BJ (cell line): ENCODE measurements around the gene ADGRF5. TPM values are rescaled to one million over a fixed set of nuclear protein-coding genes. Genes with fewer than 3 reads are reported as not detected.

Experiments
- CTCF ChIA-PET: fragments of 350-600 bp; formaldehyde crosslinking; extraction: SDS; loops from one replicate; lab custom pipeline; 2021; ENCODE audit warnings: antibody characterized with exemption, inconsistent platforms; lab: Yijun Ruan, JAX
- POLR2A ChIA-PET: fragments of 300-600 bp; sonication (Branson Sonifier 250); formaldehyde crosslinking; extraction: SDS; loops from one replicate; lab custom pipeline; 2021; ENCODE audit warnings: antibody characterized with exemption; lab: Charles Lee
- DNase-seq: peaks from one replicate; pipeline ENCODE4 v3.0.0-alpha.2; 2011; ENCODE audit warnings: low read depth
- H3K27me3 ChIP-seq: 2 replicates; pipeline ENCODE4 v1.6.0; 2011; ENCODE audit warnings: low read length; ENCODE audit not compliant: control insufficient read depth, insufficient read depth
- H3K36me3 ChIP-seq: 2 replicates; pipeline ENCODE4 v1.5.1; 2011; ENCODE audit warnings: low read length; ENCODE audit not compliant: control insufficient read depth, insufficient read depth
- H3K4me3 ChIP-seq: 2 replicates; pipeline ENCODE4 v1.5.1; 2011; ENCODE audit warnings: low read depth, mild to moderate bottlenecking, control low read depth, low read length
- CTCF ChIP-seq: IDR thresholded peaks from 2 replicates; pipeline ENCODE4 v1.5.1; 2011; ENCODE audit warnings: low read depth, mild to moderate bottlenecking, control low read depth, inconsistent platforms, low read length, moderate library complexity; ENCODE audit not compliant: insufficient read depth
- polyA minus RNA-seq: library from RNA; depleted of rRNA, polyadenylated mRNA; stranded (reverse); fragments of >200 nt; gene quantifications from 2 replicates; pipeline ENCODE4 v1.2.3, GENCODE V29; 2011; rRNA and poly(A)+ RNA removed
- polyA plus RNA-seq: library from polyadenylated mRNA; depleted of rRNA; stranded (reverse); fragments of >200 nt; gene quantifications from 2 replicates; pipeline ENCODE4 v1.2.3, GENCODE V29; 2011; rRNA removed

ADGRF5 gene, protein sequence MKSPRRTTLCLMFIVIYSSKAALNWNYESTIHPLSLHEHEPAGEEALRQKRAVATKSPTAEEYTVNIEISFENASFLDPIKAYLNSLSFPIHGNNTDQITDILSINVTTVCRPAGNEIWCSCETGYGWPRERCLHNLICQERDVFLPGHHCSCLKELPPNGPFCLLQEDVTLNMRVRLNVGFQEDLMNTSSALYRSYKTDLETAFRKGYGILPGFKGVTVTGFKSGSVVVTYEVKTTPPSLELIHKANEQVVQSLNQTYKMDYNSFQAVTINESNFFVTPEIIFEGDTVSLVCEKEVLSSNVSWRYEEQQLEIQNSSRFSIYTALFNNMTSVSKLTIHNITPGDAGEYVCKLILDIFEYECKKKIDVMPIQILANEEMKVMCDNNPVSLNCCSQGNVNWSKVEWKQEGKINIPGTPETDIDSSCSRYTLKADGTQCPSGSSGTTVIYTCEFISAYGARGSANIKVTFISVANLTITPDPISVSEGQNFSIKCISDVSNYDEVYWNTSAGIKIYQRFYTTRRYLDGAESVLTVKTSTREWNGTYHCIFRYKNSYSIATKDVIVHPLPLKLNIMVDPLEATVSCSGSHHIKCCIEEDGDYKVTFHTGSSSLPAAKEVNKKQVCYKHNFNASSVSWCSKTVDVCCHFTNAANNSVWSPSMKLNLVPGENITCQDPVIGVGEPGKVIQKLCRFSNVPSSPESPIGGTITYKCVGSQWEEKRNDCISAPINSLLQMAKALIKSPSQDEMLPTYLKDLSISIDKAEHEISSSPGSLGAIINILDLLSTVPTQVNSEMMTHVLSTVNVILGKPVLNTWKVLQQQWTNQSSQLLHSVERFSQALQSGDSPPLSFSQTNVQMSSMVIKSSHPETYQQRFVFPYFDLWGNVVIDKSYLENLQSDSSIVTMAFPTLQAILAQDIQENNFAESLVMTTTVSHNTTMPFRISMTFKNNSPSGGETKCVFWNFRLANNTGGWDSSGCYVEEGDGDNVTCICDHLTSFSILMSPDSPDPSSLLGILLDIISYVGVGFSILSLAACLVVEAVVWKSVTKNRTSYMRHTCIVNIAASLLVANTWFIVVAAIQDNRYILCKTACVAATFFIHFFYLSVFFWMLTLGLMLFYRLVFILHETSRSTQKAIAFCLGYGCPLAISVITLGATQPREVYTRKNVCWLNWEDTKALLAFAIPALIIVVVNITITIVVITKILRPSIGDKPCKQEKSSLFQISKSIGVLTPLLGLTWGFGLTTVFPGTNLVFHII (N-terminal part only)
- polyA plus RNA-seq (not detected in 2 replicates), polyA minus RNA-seq (not detected in 2 replicates)

DNA sequence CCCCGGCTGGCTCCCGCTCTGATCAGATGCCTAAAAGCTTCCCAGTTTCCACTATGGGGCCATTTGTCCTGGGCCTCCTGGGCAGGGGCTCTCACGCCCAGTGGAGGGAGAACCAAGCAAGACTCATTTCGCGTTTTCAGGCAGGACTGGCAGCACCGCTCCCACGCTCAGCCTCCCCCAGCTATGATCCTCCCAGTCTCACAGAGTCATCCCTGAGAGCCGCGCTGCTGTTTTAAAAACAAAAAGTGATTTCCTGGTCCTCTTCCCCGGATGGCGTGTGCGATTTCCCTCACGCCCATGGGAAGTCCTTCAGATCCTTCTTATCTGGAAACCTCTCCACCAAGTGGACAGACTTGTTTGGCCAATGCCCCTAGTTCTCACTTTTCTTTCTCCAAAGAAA is at the start of gene ADGRF5:
TSS of gene ADGRF5 (minus strand) at position 208 of the 400 bp plus-strand sequence. CDS start 15,176 bp downstream, outside the sequence.
- H3K4me3 ChIP-seq, result no peak within 1 kb of the TSS
- DNase-seq, result no peak
- ChIA-PET CTCF (interaction anchor here (1.4 kb wide), 1 partner anchor 73 kb away, joined by 5 read pairs; no protein-coding TSS in a partner anchor), POLR2A (no interaction called here)
- H3K36me3 ChIP-seq, result no peaks in the 10 kb centered on the region
- no peaks in the 10 kb centered on the region for H3K27me3 ChIP-seq
- TF ChIP-seq CTCF, result no peak

DNA sequence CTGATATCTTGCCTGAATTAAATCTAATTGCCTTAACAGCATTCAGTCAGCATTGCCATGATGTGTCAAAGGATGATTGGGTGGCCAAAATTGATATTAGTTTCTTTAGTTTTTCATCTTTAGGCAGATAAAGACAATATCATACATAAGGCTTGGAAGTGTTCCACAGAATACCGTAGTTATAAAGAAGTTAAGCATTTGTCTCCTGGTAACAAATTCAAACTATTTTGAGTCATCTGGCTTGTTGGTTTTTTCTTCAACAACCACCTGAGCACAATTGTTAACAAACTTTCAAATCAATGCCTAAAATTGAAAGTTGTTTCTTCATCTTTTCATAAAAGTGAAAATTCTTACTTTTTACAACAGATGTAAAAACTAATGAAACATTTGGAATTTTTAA is 47.5 kb upstream of the ADGRF5 start:
- TF ChIP-seq CTCF, result no peak
- H3K4me3 ChIP-seq, result no peak overlapping the region
- DNase-seq, result no peak
- no peaks in the 10 kb centered on the region; the same call in 1 of the 2 replicates for H3K27me3 ChIP-seq
- no peaks in the 10 kb centered on the region for H3K36me3 ChIP-seq
- ChIA-PET POLR2A (no interaction called here), CTCF (no interaction called here)

DNA sequence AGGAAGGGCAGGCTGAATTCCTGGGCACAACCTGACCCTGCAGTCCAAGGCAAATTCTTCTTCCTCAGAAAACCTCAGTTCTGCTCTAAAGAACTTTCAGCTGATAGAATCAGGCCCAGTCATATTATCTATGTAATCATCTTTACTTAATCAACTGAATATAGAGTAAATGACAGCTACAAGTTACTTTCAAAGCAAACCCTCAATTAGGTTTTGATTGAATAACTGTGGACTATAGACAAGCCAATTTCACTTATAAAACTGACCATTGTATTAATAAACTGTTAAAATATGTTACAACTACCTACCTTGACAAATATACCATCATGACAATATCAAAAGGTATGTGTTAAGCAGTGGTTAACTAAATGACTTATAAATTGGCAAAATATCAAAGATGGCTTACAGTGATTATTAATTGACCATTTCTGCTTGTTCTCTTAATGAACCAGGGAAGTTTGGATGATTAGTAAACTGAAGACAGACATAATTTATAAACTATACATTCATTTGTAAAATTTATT is 46.1 kb upstream of the ADGRF5 start:
- no peak for TF ChIP-seq CTCF
- no peaks in the 10 kb centered on the region; the same call in 1 of the 2 replicates for H3K27me3 ChIP-seq
- DNase-seq, result no peak
- CTCF ChIA-PET, result no interaction called here
- POLR2A ChIA-PET, result no interaction called here
- no peaks in the 10 kb centered on the region for H3K36me3 ChIP-seq
- H3K4me3 ChIP-seq, result no peak overlapping the region

DNA sequence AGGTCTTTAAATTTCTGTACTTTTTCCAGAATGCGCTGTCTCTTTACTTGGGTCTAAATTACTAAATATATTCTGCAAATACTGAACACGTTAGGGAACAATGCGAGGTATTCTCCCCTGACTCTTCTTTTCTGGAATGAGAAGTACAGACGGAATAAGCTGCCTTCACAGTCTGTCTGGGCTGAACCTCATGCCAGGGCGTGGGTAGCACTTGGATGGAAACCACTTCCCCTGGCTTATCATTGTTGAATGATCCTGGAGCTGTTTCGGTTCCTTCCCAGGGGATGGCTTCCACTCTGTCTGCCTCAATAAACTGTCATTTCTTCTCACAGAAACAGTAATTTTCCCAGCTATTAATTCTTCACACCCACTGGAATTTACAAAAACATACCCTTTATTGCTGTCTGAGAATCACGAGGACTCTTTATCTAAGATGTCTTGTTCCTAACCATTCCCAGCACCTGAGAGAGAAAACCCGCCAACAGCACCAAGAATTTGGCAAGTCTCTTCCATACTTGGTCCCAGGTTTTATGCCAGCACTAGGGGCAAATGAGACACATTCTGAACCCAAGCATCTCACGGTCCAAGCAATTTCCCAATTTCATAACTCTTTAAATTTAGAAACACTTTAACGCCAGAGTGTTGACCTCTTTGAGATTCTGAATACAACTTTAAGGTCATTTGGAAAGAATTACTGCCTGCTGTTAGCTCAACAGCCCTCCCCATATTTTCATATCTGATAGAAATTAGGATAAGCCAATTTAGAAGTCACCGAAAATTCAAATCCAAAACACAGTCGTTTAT is 43.2 kb upstream of the ADGRF5 start:
- ChIA-PET CTCF (no interaction called here), POLR2A (no interaction called here)
- no peak for TF ChIP-seq CTCF
- Histone ChIP-seq H3K4me3 (no peak overlapping the region), H3K36me3 (no peaks in the 10 kb centered on the region), H3K27me3 (peaks cover 4% of the 10 kb centered on the region)
- DNase-seq, result no peak
